HG03354 (cell line): Measurements from ENCODE around the gene TULP1.
"Not testable (repeated sequence)": the region's sequence is repeated elsewhere in the genome, so short reads cannot be mapped to it uniquely, and the experiment has no call there.

ENCODE experiments used
- ATAC-seq: cut with Tn5 transposase; IDR thresholded peaks from one replicate; pipeline ENCODE4 v1.9.1; 2021; ENCODE audit warnings: mild to moderate bottlenecking; ENCODE audit not compliant: unreplicated experiment, poor library complexity, severe bottlenecking

The TULP1 gene

GRCh38 chr6:35522660-35523658 lies 10.3 kb upstream of the TULP1 start:
- ATAC-seq, result no peak

GRCh38 chr6:35522151-35522550 lies 9.5 kb upstream of the TULP1 start:
- ATAC-seq, result no peak

GRCh38 chr6:35521235-35521634 lies 8.5 kb upstream of the TULP1 start:
- no peak for ATAC-seq

- no peak for ATAC-seq
Observed at GRCh38 chr6:35519313-35520015, 6.8 kb upstream of the TULP1 start.

GRCh38 chr6:35518566-35519312 lies 6.0 kb upstream of the TULP1 start:
- no peak for ATAC-seq

GRCh38 chr6:35517978-35518377 lies 5.3 kb upstream of the TULP1 start:
- not testable (repeated sequence) for ATAC-seq

GRCh38 chr6:35516712-35517111 lies 4.0 kb upstream of the TULP1 start:
- no peak for ATAC-seq

GRCh38 chr6:35515939-35516338 lies 3.2 kb upstream of the TULP1 start:
- ATAC-seq, result not testable (repeated sequence)

- no peak for ATAC-seq
Observed at GRCh38 chr6:35514587-35514986, 1.9 kb upstream of the TULP1 start.

GRCh38 chr6:35512006-35512405 lies 690 bp downstream of the TULP1 start:
- no peak for ATAC-seq

GRCh38 chr6:35511562-35511941 lies 1.1 kb downstream of the TULP1 start:
- no peak for ATAC-seq

- ATAC-seq, result no peak
Observed at GRCh38 chr6:35510916-35511561, 1.7 kb downstream of the TULP1 start.

- ATAC-seq, result no peak
Observed at GRCh38 chr6:35508542-35508941, 4.2 kb downstream of the TULP1 start.

GRCh38 chr6:35508027-35508426 lies 4.7 kb downstream of the TULP1 start:
- ATAC-seq, result no peak

GRCh38 chr6:35507221-35507620 lies 5.5 kb downstream of the TULP1 start:
- ATAC-seq, result no peak

GRCh38 chr6:35506536-35506935 lies 6.2 kb downstream of the TULP1 start:
- ATAC-seq, result no peak

GRCh38 chr6:35505999-35506412 lies 6.7 kb downstream of the TULP1 start:
- no peak for ATAC-seq

GRCh38 chr6:35503534-35503933 lies 9.2 kb downstream of the TULP1 start:
- ATAC-seq, result no peak

- no peak for ATAC-seq
Observed at GRCh38 chr6:35501784-35502183, 10.9 kb downstream of the TULP1 start.

- ATAC-seq, result no peak
Observed at GRCh38 chr6:35500782-35501181, 11.9 kb downstream of the TULP1 start.
